ENCODE results near the gene INSRR. TPM values are rescaled to one million over a fixed set of nuclear protein-coding genes. Genes with fewer than 3 reads are reported as not detected.
A peak's percentile ranks its signal among the peaks of the same experiment; 100 is the strongest.

Gene INSRR
- total RNA-seq, 4 donors from 2014 or later: not detected

DNA sequence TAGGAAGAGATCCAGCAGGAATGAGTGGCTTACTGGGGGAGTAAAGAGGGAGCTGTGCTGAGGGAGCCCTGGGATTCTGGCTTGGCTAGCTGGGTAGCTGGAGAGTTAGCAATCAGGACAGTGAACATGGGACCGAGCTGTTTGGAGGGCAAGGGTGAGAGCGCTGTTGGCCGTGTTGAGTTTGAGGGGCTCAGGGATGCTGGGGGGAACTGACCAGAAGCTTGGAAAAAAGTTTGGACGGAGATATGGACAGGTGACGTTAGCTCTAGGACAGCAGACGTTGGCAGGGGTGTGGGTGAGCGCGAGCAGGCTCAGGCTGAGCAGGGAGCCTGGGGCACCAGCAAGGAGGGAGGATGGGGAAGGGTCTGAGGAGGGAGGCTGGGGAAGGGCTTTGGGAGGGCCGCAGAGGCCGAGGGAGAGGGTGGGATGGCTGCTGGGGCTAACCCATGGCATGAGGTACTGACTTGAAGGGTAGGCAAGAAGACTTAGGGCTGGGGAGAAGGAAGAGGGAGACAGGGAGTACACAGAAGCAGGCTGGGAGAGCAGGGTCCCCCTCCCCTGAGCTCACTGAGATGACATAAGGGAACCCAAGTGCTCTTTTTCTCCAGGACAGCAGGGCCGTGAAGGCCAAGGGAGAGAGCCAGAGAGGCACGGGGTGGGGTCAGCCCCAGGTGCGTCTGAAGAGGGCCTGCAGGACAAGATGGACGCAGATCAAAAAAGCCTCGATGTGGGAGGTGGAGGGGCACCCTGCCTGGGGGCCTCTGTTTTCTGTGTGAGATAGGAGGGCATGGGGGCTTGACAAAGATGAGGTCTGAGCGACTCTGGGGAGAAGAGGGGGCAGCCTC is 50.5 kb downstream of the INSRR start:
- no peak overlapping the region for H3K4me3 ChIP-seq
- H3K27ac ChIP-seq: no peak overlapping the region
- 91% methylated on average over 16 of the region's 16 CpGs for WGBS
- TF ChIP-seq POLR2AphosphoS5 (IDR thresholded peaks at IDR 0.05) (no peak), POLR2A (IDR thresholded peaks at IDR 0.05) (no peak), EP300 (IDR thresholded peaks at IDR 0.05) (no peak)
- TF ChIP-seq, protein P1, sequence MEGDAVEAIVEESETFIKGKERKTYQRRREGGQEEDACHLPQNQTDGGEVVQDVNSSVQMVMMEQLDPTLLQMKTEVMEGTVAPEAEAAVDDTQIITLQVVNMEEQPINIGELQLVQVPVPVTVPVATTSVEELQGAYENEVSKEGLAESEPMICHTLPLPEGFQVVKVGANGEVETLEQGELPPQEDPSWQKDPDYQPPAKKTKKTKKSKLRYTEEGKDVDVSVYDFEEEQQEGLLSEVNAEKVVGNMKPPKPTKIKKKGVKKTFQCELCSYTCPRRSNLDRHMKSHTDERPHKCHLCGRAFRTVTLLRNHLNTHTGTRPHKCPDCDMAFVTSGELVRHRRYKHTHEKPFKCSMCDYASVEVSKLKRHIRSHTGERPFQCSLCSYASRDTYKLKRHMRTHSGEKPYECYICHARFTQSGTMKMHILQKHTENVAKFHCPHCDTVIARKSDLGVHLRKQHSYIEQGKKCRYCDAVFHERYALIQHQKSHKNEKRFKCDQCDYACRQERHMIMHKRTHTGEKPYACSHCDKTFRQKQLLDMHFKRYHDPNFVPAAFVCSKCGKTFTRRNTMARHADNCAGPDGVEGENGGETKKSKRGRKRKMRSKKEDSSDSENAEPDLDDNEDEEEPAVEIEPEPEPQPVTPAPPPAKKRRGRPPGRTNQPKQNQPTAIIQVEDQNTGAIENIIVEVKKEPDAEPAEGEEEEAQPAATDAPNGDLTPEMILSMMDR (IDR thresholded peaks at IDR 0.05): no peak
- H3K9me3 ChIP-seq: no peaks in the 10 kb centered on the region
- peaks cover 28% of the 10 kb centered on the region for H3K4me1 ChIP-seq
- no peaks in the 10 kb centered on the region for H3K27me3 ChIP-seq
- no peak for DNase-seq (ENCODE audit: low spot score in 2 of 2)
- H3K36me3 ChIP-seq: no peaks in the 10 kb centered on the region

DNA sequence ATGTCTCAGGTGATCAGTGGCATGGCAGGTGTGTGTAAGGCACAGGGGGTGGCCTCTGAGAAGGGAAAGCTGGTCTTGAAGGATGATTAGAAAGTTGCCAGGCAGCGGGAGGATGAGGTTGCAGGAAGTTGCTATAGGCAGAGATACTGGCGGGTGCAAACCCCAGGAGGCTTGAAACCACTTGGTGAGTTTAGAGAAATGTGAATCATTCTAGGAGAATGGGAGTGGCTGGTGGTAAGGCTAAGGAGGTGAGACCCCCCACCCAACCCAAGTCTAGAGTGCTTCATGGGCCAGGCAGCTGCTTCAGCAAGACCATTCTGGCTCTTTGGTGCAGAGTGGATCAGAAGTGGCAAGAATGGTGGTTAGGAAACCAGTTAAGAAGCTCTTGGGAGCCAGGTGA is 51.3 kb downstream of the INSRR start:
- TF ChIP-seq POLR2AphosphoS5 (IDR thresholded peaks at IDR 0.05) (no peak), POLR2A (IDR thresholded peaks at IDR 0.05) (no peak), EP300 (IDR thresholded peaks at IDR 0.05) (no peak)
- TF ChIP-seq, protein P1 (IDR thresholded peaks at IDR 0.05): no peak
- peak in 1 of 2 donors; percentile 24 for DNase-seq (ENCODE audit: low spot score in 2 of 2)
- 92% methylated on average over 2 of the region's 2 CpGs for WGBS

DNA sequence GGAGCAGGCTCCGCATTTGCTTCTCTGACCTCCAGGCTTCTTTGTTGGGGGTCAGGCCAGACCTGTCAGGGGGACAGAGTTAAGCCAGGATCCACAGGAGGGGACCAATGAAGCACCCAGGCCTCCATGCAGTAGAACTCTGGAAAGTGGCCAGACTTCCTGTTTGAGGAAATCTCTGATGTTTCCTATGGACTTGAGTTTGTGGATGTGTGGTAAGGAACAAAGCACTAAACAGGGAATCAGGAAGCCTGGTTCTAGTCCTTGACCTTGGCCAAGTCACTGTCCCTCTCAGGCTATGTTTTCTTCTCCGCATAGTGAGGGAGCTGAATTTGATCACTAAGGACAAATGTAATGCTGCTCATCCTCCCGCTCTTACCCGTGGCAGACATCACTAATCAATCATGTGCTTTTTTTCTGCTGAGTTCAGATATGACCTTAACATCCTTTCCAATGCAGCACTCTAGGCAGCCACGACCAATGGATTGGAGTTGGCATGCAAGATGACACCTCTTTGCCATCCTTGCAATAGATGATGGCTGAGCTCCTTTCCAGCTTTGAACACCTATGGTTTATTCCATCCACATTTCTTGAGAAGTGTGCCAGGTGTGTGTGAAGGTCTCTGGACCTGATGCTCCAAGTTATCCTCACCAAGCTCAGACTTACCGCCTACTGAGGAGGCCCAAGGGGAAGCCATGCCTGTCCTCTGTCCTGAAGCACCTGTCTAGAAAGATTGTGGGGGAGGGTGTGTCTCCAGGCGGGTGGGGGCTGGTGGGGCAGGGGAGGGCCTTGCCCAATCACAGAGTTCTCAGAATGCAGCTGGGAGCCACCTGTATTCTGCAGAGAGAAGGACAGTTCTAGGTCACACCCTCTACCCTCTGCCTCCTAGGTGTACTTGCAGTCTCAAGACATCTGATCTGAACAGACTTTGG is 52.1 kb downstream of the INSRR start:
- Histone ChIP-seq H3K36me3 (peaks cover 2% of the 10 kb centered on the region), H3K4me1 (peaks cover 26% of the 10 kb centered on the region), H3K9me3 (no peaks in the 10 kb centered on the region), H3K27me3 (no peaks in the 10 kb centered on the region), H3K27ac (no peak overlapping the region), H3K4me3 (no peak overlapping the region)
- peak in 1 of 2 donors; percentile 12 for DNase-seq (ENCODE audit: low spot score in 2 of 2)
- TF ChIP-seq POLR2AphosphoS5 (IDR thresholded peaks at IDR 0.05) (no peak), POLR2A (IDR thresholded peaks at IDR 0.05) (no peak), EP300 (IDR thresholded peaks at IDR 0.05) (no peak)
- TF ChIP-seq, protein P1 (IDR thresholded peaks at IDR 0.05): no peak
- WGBS: 77% methylated on average over 7 of the region's 7 CpGs

More for the DNA sequence above, 51.3 kb downstream of the INSRR start:
- Histone ChIP-seq H3K27ac (no peak overlapping the region), H3K9me3 (no peaks in the 10 kb centered on the region), H3K36me3 (no peaks in the 10 kb centered on the region), H3K27me3 (no peaks in the 10 kb centered on the region), H3K4me1 (peaks cover 26% of the 10 kb centered on the region), H3K4me3 (no peak overlapping the region)

DNA sequence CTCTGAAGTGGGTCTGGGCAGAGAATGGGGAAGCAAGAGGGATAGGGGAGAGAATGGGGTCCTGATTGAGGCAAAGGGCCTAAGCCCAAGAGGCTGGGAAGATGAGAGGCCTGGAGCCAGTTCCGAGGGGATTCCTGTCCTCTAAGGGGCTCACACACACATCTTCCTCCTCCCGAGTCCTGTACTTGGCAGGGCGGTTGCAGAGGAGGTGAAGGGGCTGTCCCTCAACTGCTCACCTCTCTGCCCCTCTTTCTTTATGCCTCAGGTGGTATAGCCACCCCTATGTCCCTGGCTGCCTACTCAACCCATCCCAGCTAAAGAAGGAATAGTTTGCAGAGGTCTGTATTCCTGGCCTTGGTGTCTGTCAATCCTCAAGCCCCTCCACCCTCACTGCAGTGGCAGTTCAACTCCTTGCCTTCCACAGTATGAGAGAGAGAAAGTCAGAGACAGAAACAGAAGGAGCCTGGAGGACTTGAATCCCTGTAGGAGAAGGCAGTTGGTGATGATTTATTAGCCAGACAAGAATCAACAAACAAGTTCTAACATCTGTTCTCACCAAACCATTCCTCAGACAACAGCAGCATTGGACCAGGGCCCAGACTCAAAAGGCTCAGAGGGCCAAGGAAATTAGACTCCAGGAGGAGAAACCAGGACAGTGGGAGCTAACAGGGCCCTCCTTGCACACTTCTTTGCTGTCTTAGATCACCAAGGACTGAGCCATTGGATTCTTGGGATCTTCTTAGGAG is 53.0 kb downstream of the INSRR start:
- Histone ChIP-seq H3K9me3 (no peaks in the 10 kb centered on the region), H3K4me1 (peaks cover 26% of the 10 kb centered on the region), H3K27me3 (no peaks in the 10 kb centered on the region), H3K27ac (no peak overlapping the region), H3K4me3 (no peak overlapping the region), H3K36me3 (peaks cover 11% of the 10 kb centered on the region)
- no peak for DNase-seq (ENCODE audit: low spot score in 2 of 2)
- 47% methylated on average over 3 of the region's 3 CpGs for WGBS
- TF ChIP-seq EP300 (IDR thresholded peaks at IDR 0.05) (no peak), POLR2AphosphoS5 (IDR thresholded peaks at IDR 0.05) (no peak), POLR2A (IDR thresholded peaks at IDR 0.05) (no peak)
- TF ChIP-seq, protein P1 (IDR thresholded peaks at IDR 0.05): no peak

All from suprapubic skin (tissue), 4 donors.